DND-41 (cell line): ENCODE results near the gene TPM3.

ENCODE experiments used
- EZH2 ChIP-seq: IDR thresholded peaks from 3 replicates; pipeline ENCODE4 v1.6.1; 2012; ENCODE audit warnings: borderline replicate concordance, low read depth, mild to moderate bottlenecking, moderate library complexity, low read length, inconsistent platforms; ENCODE audit not compliant: severe bottlenecking
- TF ChIP-seq, protein P1 (sequence below): IDR thresholded peaks from 2 replicates; pipeline ENCODE4 v1.5.1; 2012; ENCODE audit warnings: borderline replicate concordance, low read length, moderate library complexity, mild to moderate bottlenecking; ENCODE audit not compliant: poor library complexity, severe bottlenecking; ENCODE audit errors: extremely low read depth

DNA sequence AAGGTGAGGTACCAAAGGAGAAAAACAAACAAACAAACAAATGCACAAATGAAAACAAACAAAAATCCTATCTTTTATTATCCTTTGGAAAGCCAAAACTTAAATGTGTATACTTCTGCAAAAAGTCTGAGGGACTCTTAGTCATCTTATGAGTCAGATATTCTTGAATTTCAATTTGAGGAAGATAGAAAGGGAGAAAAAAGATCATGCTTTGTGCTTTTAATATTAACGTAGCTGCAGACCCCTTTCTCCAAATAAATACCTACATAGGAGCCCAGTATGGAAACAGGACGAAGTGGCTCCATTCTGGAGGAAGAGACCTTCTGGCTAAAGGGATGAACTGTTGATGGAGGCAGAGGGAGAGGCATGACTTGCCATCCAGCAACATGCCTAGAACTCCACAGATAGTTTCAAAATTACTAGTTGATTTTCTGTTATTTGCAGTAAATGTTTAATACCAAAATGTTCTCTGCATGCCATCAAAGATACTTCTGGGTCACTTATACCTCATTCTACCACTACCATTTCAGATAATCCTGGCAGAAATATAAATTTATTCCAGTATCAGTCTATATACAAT, 62.4 kb downstream of the TPM3 start:
- TF ChIP-seq, protein P1, sequence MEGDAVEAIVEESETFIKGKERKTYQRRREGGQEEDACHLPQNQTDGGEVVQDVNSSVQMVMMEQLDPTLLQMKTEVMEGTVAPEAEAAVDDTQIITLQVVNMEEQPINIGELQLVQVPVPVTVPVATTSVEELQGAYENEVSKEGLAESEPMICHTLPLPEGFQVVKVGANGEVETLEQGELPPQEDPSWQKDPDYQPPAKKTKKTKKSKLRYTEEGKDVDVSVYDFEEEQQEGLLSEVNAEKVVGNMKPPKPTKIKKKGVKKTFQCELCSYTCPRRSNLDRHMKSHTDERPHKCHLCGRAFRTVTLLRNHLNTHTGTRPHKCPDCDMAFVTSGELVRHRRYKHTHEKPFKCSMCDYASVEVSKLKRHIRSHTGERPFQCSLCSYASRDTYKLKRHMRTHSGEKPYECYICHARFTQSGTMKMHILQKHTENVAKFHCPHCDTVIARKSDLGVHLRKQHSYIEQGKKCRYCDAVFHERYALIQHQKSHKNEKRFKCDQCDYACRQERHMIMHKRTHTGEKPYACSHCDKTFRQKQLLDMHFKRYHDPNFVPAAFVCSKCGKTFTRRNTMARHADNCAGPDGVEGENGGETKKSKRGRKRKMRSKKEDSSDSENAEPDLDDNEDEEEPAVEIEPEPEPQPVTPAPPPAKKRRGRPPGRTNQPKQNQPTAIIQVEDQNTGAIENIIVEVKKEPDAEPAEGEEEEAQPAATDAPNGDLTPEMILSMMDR: no peak
- no peak for TF ChIP-seq EZH2
